Ovary (tissue), 3 donors: Measurements from ENCODE around the gene DNM2.

Experiments used
- EP300 ChIP-seq: sonication (generic); formaldehyde crosslinking; IDR thresholded peaks from one replicate; pipeline ENCODE4 v1.6.1; 2017; ENCODE audit warnings: antibody characterized with exemption
- POLR2A ChIP-seq: fragments of 450-650 bp; IDR thresholded peaks from one replicate; pipeline ENCODE4 v1.6.1; 2017; ENCODE audit warnings: antibody characterized with exemption, mild to moderate bottlenecking, moderate library complexity
- TF ChIP-seq, protein P1 (sequence below), 3 donors: fragments of 450-650 bp in 2 of 3; fragments of 200-600 bp in 1 of 3; IDR thresholded peaks; one replicate each; pipeline versions ENCODE4 v1.5.1 to v1.8.0; 2016 to 2022; ENCODE audit warnings: antibody characterized with exemption in 3 of 3, mild to moderate bottlenecking in 1 of 3
- donor health status: DM: no; HTN: no; CAD: no.

DNA sequence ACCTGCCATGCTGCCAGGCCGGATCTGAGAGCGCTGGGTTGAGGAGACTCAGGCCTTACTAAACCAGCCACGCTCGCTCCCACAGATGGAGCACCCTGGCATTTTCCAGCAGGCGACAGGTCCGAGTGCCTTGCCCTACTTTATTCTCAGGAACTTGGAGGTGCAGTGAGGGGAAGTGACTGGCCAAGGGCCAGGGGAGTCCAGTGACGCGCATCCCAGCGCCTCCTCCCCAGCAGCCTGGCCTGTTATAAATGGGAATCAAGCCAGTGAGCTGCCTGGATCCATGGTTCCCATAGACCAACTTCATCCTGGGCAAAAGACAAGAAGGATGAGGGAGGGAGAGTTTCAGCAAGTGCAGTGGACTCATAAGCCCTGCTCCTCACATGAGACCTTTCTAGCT lies 82.6 kb downstream of the DNM2 start:
- TF ChIP-seq, protein P1, sequence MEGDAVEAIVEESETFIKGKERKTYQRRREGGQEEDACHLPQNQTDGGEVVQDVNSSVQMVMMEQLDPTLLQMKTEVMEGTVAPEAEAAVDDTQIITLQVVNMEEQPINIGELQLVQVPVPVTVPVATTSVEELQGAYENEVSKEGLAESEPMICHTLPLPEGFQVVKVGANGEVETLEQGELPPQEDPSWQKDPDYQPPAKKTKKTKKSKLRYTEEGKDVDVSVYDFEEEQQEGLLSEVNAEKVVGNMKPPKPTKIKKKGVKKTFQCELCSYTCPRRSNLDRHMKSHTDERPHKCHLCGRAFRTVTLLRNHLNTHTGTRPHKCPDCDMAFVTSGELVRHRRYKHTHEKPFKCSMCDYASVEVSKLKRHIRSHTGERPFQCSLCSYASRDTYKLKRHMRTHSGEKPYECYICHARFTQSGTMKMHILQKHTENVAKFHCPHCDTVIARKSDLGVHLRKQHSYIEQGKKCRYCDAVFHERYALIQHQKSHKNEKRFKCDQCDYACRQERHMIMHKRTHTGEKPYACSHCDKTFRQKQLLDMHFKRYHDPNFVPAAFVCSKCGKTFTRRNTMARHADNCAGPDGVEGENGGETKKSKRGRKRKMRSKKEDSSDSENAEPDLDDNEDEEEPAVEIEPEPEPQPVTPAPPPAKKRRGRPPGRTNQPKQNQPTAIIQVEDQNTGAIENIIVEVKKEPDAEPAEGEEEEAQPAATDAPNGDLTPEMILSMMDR (IDR thresholded peaks at IDR 0.05), result no peak
- no peak for TF ChIP-seq EP300
- TF ChIP-seq POLR2A, result no peak
